Chondrocyte (in vitro differentiated cells): ENCODE results near the gene USP32. TPM values are rescaled to one million over a fixed set of nuclear protein-coding genes. Genes with fewer than 3 reads are reported as not detected.

ENCODE experiments used
- DNase-seq: peaks from one replicate; pipeline ENCODE4 v3.0.0; 2021; ENCODE audit warnings: mixed read lengths, low spot score
- H3K27ac Mint-ChIP-seq: one replicate; pipeline ENCODE4 v1.8.0; 2021; ENCODE audit warnings: mild to moderate bottlenecking, moderate library complexity, mixed read lengths; ENCODE audit not compliant: unreplicated experiment
- H3K27me3 Mint-ChIP-seq: 2 replicates; pipeline ENCODE4 v1.8.0; 2021; ENCODE audit warnings: low read depth, mixed read lengths
- H3K36me3 Mint-ChIP-seq: 2 replicates; pipeline ENCODE4 v1.8.0; 2021; ENCODE audit warnings: low read depth, mixed read lengths
- H3K4me1 Mint-ChIP-seq: 2 replicates; pipeline ENCODE4 v1.8.0; 2021; ENCODE audit warnings: low read depth, mild to moderate bottlenecking, mixed read lengths
- H3K4me3 Mint-ChIP-seq: one replicate; pipeline ENCODE4 v1.8.0; 2021; ENCODE audit warnings: mild to moderate bottlenecking, moderate library complexity, mixed read lengths; ENCODE audit not compliant: unreplicated experiment
- H3K9me3 Mint-ChIP-seq: 2 replicates; pipeline ENCODE4 v1.8.0; 2021; ENCODE audit warnings: low read depth, mixed read lengths
- CTCF ChIP-seq: fragments of 200-600 bp; sonication (generic); IDR thresholded peaks from 2 replicates; pipeline ENCODE4 v1.5.0; 2021; ENCODE audit warnings: antibody characterized with exemption, mild to moderate bottlenecking, moderate library complexity
- total RNA-seq: library from RNA; stranded (reverse); gene quantifications from 3 replicates; pipeline ENCODE4 v1.2.1, GENCODE V29; 2021

Gene USP32
- total RNA-seq, 1 donor from 2014 or later = 42.2 TPM

GRCh38 chr17:60300011-60300410, 91.9 kb downstream of the USP32 start:
- DNase-seq = no peak
- H3K9me3 Mint-ChIP-seq = no peaks in the 10 kb centered on the region
- no peak for TF ChIP-seq CTCF
- no peak overlapping the region for H3K4me3 Mint-ChIP-seq
- no peak overlapping the region for H3K27ac Mint-ChIP-seq
- peaks cover 20% of the 10 kb centered on the region for H3K4me1 Mint-ChIP-seq
- no peaks in the 10 kb centered on the region for H3K27me3 Mint-ChIP-seq
- no peaks in the 10 kb centered on the region for H3K36me3 Mint-ChIP-seq

GRCh38 chr17:60297760-60298401, 94.1 kb downstream of the USP32 start:
- Mint-ChIP-seq H3K4me1 (peaks cover 17% of the 10 kb centered on the region), H3K36me3 (peaks cover 3% of the 10 kb centered on the region), H3K27me3 (no peaks in the 10 kb centered on the region), H3K9me3 (no peaks in the 10 kb centered on the region), H3K4me3 (no peak overlapping the region), H3K27ac (no peak overlapping the region)
- no peak for TF ChIP-seq CTCF
- DNase-seq = no peak

- DNase-seq = no peak
- Mint-ChIP-seq H3K27ac (no peak overlapping the region), H3K4me1 (peaks cover 17% of the 10 kb centered on the region), H3K36me3 (peaks cover 3% of the 10 kb centered on the region), H3K9me3 (no peaks in the 10 kb centered on the region), H3K4me3 (no peak overlapping the region), H3K27me3 (no peaks in the 10 kb centered on the region)
- TF ChIP-seq CTCF = no peak
These were observed 95.8 kb downstream of the USP32 start for GRCh38 chr17:60296177-60296576.

GRCh38 chr17:60293580-60294335, 98.2 kb downstream of the USP32 start:
- H3K36me3 Mint-ChIP-seq = peaks cover 4% of the 10 kb centered on the region
- no peak for TF ChIP-seq CTCF
- H3K4me1 Mint-ChIP-seq = peaks cover 8% of the 10 kb centered on the region
- DNase-seq = no peak
- H3K9me3 Mint-ChIP-seq = no peaks in the 10 kb centered on the region
- H3K27me3 Mint-ChIP-seq = no peaks in the 10 kb centered on the region
- H3K27ac Mint-ChIP-seq = no peak overlapping the region
- H3K4me3 Mint-ChIP-seq = no peak overlapping the region

GRCh38 chr17:60292697-60293096, 99.2 kb downstream of the USP32 start:
- no peaks in the 10 kb centered on the region for H3K9me3 Mint-ChIP-seq
- no peak for DNase-seq
- H3K4me1 Mint-ChIP-seq = peaks cover 8% of the 10 kb centered on the region
- H3K4me3 Mint-ChIP-seq = no peak overlapping the region
- no peak overlapping the region for H3K27ac Mint-ChIP-seq
- TF ChIP-seq CTCF = no peak
- peaks cover 4% of the 10 kb centered on the region for H3K36me3 Mint-ChIP-seq
- no peaks in the 10 kb centered on the region for H3K27me3 Mint-ChIP-seq
